IMR-90 (cell line): ENCODE measurements around the gene NEUROG1. TPM values are rescaled to one million over a fixed set of nuclear protein-coding genes. Genes with fewer than 3 reads are reported as not detected.

Experiments
- ATAC-seq: fragments of 200-7000 bp; cut with Tn5 transposase; 2 replicates; pipeline ENCODE4 v1.9.1; 2020; ENCODE audit warnings: low read depth, mild to moderate bottlenecking, moderate library complexity
- BruUV-seq: library from RNA; stranded (reverse); fragments of 400-500 nt; replicated peaks from 2 replicates; lab custom pipeline; 2021; lab: Mats Ljungman, UMichigan
- CTCF ChIA-PET: fragments of 300-600 bp; formaldehyde crosslinking; extraction: SDS; loops from one replicate; lab custom pipeline; 2021; ENCODE audit warnings: antibody characterized with exemption; lab: Yijun Ruan, JAX
- POLR2A ChIA-PET: fragments of 300-600 bp; sonication (Branson Sonifier 250); formaldehyde crosslinking; loops from one replicate; lab custom pipeline; 2022; ENCODE audit warnings: antibody characterized with exemption; ENCODE audit not compliant: unreplicated experiment; lab: Charles Lee
- DNase-seq: peaks from one replicate; pipeline ENCODE4 v3.0.0; 2013
- H2AFZ ChIP-seq: replicated peaks from 2 replicates; pipeline ENCODE3; 2013; ENCODE audit warnings: low read length, mild to moderate bottlenecking; ENCODE audit not compliant: poor library complexity
- H2AK5ac ChIP-seq: 2 replicates; pipeline ENCODE4 v1.6.1; 2013; ENCODE audit warnings: low read depth, low read length, inconsistent platforms
- H2AK9ac ChIP-seq: replicated peaks from 2 replicates; pipeline ENCODE3; 2013; ENCODE audit warnings: mild to moderate bottlenecking, low read depth, low read length, moderate library complexity; ENCODE audit not compliant: poor library complexity
- H2BK120ac ChIP-seq: 2 replicates; pipeline ENCODE4 v1.6.1; 2013; ENCODE audit warnings: low read depth, low read length, inconsistent platforms
- H2BK15ac ChIP-seq: 3 replicates; pipeline ENCODE4 v1.6.1; 2013; ENCODE audit warnings: low read depth, low read length, inconsistent platforms
- H2BK20ac ChIP-seq: 2 replicates; pipeline ENCODE4 v1.6.1; 2013; ENCODE audit warnings: low read depth, mild to moderate bottlenecking, inconsistent platforms, low read length, moderate library complexity
- H2BK5ac ChIP-seq: 2 replicates; pipeline ENCODE4 v1.6.1; 2013; ENCODE audit warnings: mild to moderate bottlenecking, low read depth, low read length, inconsistent platforms; ENCODE audit not compliant: poor library complexity, severe bottlenecking
- H3K14ac ChIP-seq: replicated peaks from 2 replicates; pipeline ENCODE4 v1.6.1; 2013; ENCODE audit warnings: low read depth, low read length, inconsistent platforms
- H3K18ac ChIP-seq: 2 replicates; pipeline ENCODE4 v1.6.1; 2013; ENCODE audit warnings: low read depth, low read length, control low read depth
- H3K23ac ChIP-seq: 2 replicates; pipeline ENCODE4 v1.6.1; 2013; ENCODE audit warnings: low read depth, low read length, inconsistent platforms
- H3K27ac ChIP-seq: 2 replicates; pipeline ENCODE4 v1.5.1; 2013; ENCODE audit warnings: mild to moderate bottlenecking, control low read depth, low read length; ENCODE audit not compliant: insufficient read depth
- H3K27me3 ChIP-seq: 2 replicates; pipeline ENCODE4 v1.6.1; 2013; ENCODE audit warnings: low read length; ENCODE audit not compliant: control insufficient read depth, insufficient read depth
- H3K36me3 ChIP-seq: 2 replicates; pipeline ENCODE4 v1.6.1; 2013; ENCODE audit warnings: low read length, mixed read lengths; ENCODE audit not compliant: control insufficient read depth, insufficient read depth
- H3K4ac ChIP-seq: 2 replicates; pipeline ENCODE4 v1.6.1; 2013; ENCODE audit warnings: low read depth, low read length, inconsistent platforms
- H3K4me1 ChIP-seq: 2 replicates; pipeline ENCODE4 v1.6.1; 2013; ENCODE audit warnings: low read length, mixed read lengths; ENCODE audit not compliant: control insufficient read depth, insufficient read depth
- H3K4me2 ChIP-seq: 2 replicates; pipeline ENCODE4 v1.6.1; 2013; ENCODE audit warnings: low read depth, mild to moderate bottlenecking, control low read depth, low read length, moderate library complexity
- H3K4me3 ChIP-seq: 2 replicates; pipeline ENCODE4 v1.5.1; 2013; ENCODE audit warnings: low read depth, mild to moderate bottlenecking, control low read depth, low read length, moderate library complexity; ENCODE audit not compliant: insufficient read depth
- H3K56ac ChIP-seq: 2 replicates; pipeline ENCODE4 v1.6.1; 2013; ENCODE audit warnings: low read length, inconsistent platforms; ENCODE audit not compliant: insufficient read depth; ENCODE audit errors: extremely low read depth
- H3K79me1 ChIP-seq, 2 experiments: 2 replicates each; pipeline ENCODE4 v1.6.1; 2013; ENCODE audit warnings: low read length in 2 of 2, inconsistent platforms in 1 of 2, low read depth in 1 of 2
- H3K9ac ChIP-seq: 2 replicates; pipeline ENCODE4 v1.6.1; 2013; ENCODE audit warnings: low read depth, low read length, control low read depth
- H3K9me1 ChIP-seq: 2 replicates; pipeline ENCODE4 v1.6.1; 2013; ENCODE audit warnings: low read length, inconsistent platforms; ENCODE audit not compliant: insufficient read depth
- H3K9me3 ChIP-seq: 2 replicates; pipeline ENCODE4 v1.6.1; 2013; ENCODE audit warnings: low read length; ENCODE audit not compliant: control insufficient read depth, insufficient read depth
- H4K20me1 ChIP-seq: 2 replicates; pipeline ENCODE4 v1.6.1; 2013; ENCODE audit warnings: low read length, inconsistent platforms; ENCODE audit not compliant: insufficient read depth
- H4K5ac ChIP-seq: 2 replicates; pipeline ENCODE4 v1.6.1; 2013; ENCODE audit warnings: mild to moderate bottlenecking, low read depth, low read length, control low read depth
- H4K8ac ChIP-seq, 2 experiments: 2 replicates each; pipeline ENCODE4 v1.6.1; 2013; ENCODE audit warnings: low read depth in 2 of 2, low read length in 2 of 2, control low read depth in 1 of 2, inconsistent platforms in 1 of 2
- H4K91ac ChIP-seq: 2 replicates; pipeline ENCODE4 v1.6.1; 2013; ENCODE audit warnings: low read depth, low read length, inconsistent platforms; ENCODE audit not compliant: insufficient read depth
- BHLHE40 ChIP-seq: fragments of 150-350 bp; IDR thresholded peaks from 2 replicates; pipeline ENCODE4 v1.6.1; 2016; ENCODE audit warnings: mild to moderate bottlenecking, low read depth, low read length
- CHD1 ChIP-seq: IDR thresholded peaks from 2 replicates; pipeline ENCODE4 v1.6.1; 2012; ENCODE audit warnings: low read depth, low read length, improper control_type of control experiment
- MAFK ChIP-seq: IDR thresholded peaks from 2 replicates; pipeline ENCODE4 v1.6.1; 2012; ENCODE audit warnings: low read depth, low read length, improper control_type of control experiment
- MXI1 ChIP-seq: IDR thresholded peaks from 2 replicates; pipeline ENCODE4 v1.6.1; 2012; ENCODE audit warnings: low read depth, mild to moderate bottlenecking, low read length, moderate library complexity, borderline replicate concordance
- POLR2A ChIP-seq: IDR thresholded peaks from 2 replicates; pipeline ENCODE4 v1.6.1; 2012; ENCODE audit warnings: mild to moderate bottlenecking, low read depth, low read length
- RAD21 ChIP-seq: IDR thresholded peaks from 2 replicates; pipeline ENCODE4 v1.6.1; 2012; ENCODE audit warnings: low read length, improper control_type of control experiment
- RCOR1 ChIP-seq: IDR thresholded peaks from 2 replicates; pipeline ENCODE4 v1.6.1; 2012; ENCODE audit warnings: mild to moderate bottlenecking, low read length, improper control_type of control experiment; ENCODE audit not compliant: insufficient replicate concordance
- RFX5 ChIP-seq: IDR thresholded peaks from 2 replicates; pipeline ENCODE4 v1.8.0; 2012; ENCODE audit warnings: low read depth, mild to moderate bottlenecking, low read length, moderate library complexity
- WGBS, 2 experiments: methylation state at CpG; one replicate each; pipeline versions ENCODE4 v1.1.5 to v1.1.7; 2013; ENCODE audit warnings: missing lambda C conversion rate in 2 of 2; ENCODE audit not compliant: insufficient read length in 1 of 2; ENCODE audit errors: extremely low coverage in 2 of 2; 5-methylcytosine and 5-hydroxymethylcytosine counted together
- dilution Hi-C: fragments of 300-500 bp; cut with HindIII; formaldehyde crosslinking; loops from one replicate; pipeline ENCODE4 v1.14.3; 2018; ENCODE audit warnings: low sequenced_read_pairs; ENCODE audit not compliant: unreplicated experiment
- in situ Hi-C: fragments of 300-500 bp; cut with MboI; formaldehyde crosslinking; loops from 3 replicates; pipeline ENCODE4 v1.14.3; 2019; ENCODE audit warnings: low sequenced_read_pairs, inconsistent platforms, mixed read lengths
- intact Hi-C: fragments of 100-400 bp; cut with micrococcal nuclease; formaldehyde crosslinking; loops from 2 replicates; pipeline ENCODE4 v1.10.0; 2022
- polyA plus RNA-seq, 3 experiments: library from polyadenylated mRNA; depleted of rRNA; stranded (reverse); fragments of >200 nt; gene quantifications; 2 replicates each; pipeline ENCODE4 v1.2.3, GENCODE V29; 2012; ENCODE audit warnings: low replicate concordance in 1 of 3
- total RNA-seq: library from RNA; depleted of rRNA; stranded (reverse); fragments of >200 nt; gene quantifications from 2 replicates; pipeline ENCODE4 v1.2.3, GENCODE V29; 2012

The NEUROG1 gene
- total and polyA plus RNA-seq, 2 of the 4 experiments (the other 2 are of a cell fraction): not detected

DNA sequence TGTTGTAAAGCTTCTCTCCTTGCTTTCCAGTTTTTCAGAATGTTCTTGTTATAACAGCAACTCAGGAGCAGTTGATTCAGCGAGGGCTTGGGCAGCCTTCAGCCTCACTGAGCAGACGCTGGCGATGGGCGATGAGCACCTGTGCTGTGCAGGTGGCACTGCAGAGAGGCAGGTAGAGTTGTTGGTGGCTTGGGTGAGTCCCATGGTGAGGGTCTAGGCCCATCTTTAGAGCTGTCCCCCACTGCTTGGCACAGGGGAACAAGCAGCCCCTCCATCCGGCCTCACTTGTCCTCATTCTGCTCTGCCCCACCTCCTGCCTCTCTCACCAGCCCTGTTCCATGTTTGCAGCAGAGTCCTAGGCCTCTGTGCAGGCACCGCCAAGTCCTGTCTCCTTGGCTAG, 49.2 kb upstream of the NEUROG1 start:
- Histone ChIP-seq H3K23ac (no peak overlapping the region), H2BK15ac (no peak overlapping the region), H4K91ac (no peak overlapping the region), H3K14ac (no peak overlapping the region), H3K27ac (no peak overlapping the region), H3K4me2 (no peak overlapping the region), H3K56ac (no peak overlapping the region), H3K4me1 (no peaks in the 10 kb centered on the region), H2AFZ (no peak overlapping the region), H3K36me3 (no peaks in the 10 kb centered on the region), H4K20me1 (no peaks in the 10 kb centered on the region), H2BK5ac (no peak overlapping the region), H2BK120ac (no peak overlapping the region), H4K5ac (no peak overlapping the region), H3K18ac (no peak overlapping the region), H2AK9ac (no peak overlapping the region), H3K9me1 (no peaks in the 10 kb centered on the region), H4K8ac (no peak overlapping the region), H3K27me3 (peaks cover 39% of the 10 kb centered on the region), H3K79me1 (no peaks in the 10 kb centered on the region), H3K4me3 (no peak overlapping the region), H2BK20ac (no peak overlapping the region), H3K9me3 (no peaks in the 10 kb centered on the region), H2AK5ac (no peak overlapping the region), H3K9ac (no peak overlapping the region), H3K4ac (no peak overlapping the region)
- TF ChIP-seq RCOR1 (no peak), MAFK (no peak), RAD21 (no peak), RFX5 (no peak), MXI1 (no peak), CHD1 (no peak), POLR2A (no peak), BHLHE40 (no peak)
- POLR2A ChIA-PET: no interaction called here
- BruUV-seq: no TSS peak
- 72% methylated on average over 3 of the region's 6 CpGs; no CpG with 5 or more reads in 1 of the 2 experiments for WGBS, 2 experiments
- dilution Hi-C loops (no loop called here), in situ Hi-C loops (no loop called here), intact Hi-C loops (no loop called here)
- ATAC-seq (no peak), DNase-seq (no peak)
- CTCF ChIA-PET: interaction anchor here (0.6 to 2.4 kb wide), 2 partner anchors 19 to 273 kb away, joined by 3 to 9 read pairs; no protein-coding TSS in a partner anchor
